Cardiac muscle cell (in vitro differentiated cells and primary cell): ENCODE measurements around the gene ATL1. TPM values are rescaled to one million over a fixed set of nuclear protein-coding genes. Genes with fewer than 3 reads are reported as not detected.

ENCODE experiments used
- DNase-seq, 2 donors: peaks; one replicate each; pipeline versions ENCODE4 v3.0.0 to v3.0.0-alpha.2; 2010 to 2017; ENCODE audit warnings: low read depth in 1 of 2, low spot score in 1 of 2
- H3K27ac ChIP-seq: fragments of 200-600 bp; sonication (generic); 2 replicates; pipeline ENCODE4 v1.5.1; 2016
- H3K27me3 ChIP-seq: fragments of 200-600 bp; sonication (generic); 2 replicates; pipeline ENCODE4 v1.6.0; 2016; ENCODE audit warnings: control low read depth
- H3K36me3 ChIP-seq: fragments of 200-600 bp; sonication (generic); 2 replicates; pipeline ENCODE4 v1.5.1; 2016; ENCODE audit warnings: control low read depth
- H3K4me1 ChIP-seq: fragments of 200-600 bp; sonication (generic); 2 replicates; pipeline ENCODE4 v1.8.1; 2017; ENCODE audit warnings: low read depth, mild to moderate bottlenecking, mixed run types
- H3K4me3 ChIP-seq: fragments of 200-600 bp; sonication (generic); 2 replicates; pipeline ENCODE4 v1.5.1; 2016; ENCODE audit warnings: mild to moderate bottlenecking
- H3K9me3 ChIP-seq: fragments of 200-600 bp; sonication (generic); 2 replicates; pipeline ENCODE4 v1.5.1; 2017; ENCODE audit warnings: low read depth, mild to moderate bottlenecking, control low read depth
- CTCF ChIP-seq: IDR thresholded peaks from 2 replicates; pipeline ENCODE4 v1.5.1; 2012; ENCODE audit warnings: low read depth, mild to moderate bottlenecking, low read length
- polyA plus RNA-seq: library from polyadenylated mRNA; unstranded; fragments of >200 nt; fragmentation: Nextera tagmentation; extraction: Ambion mirVana; gene quantifications from 2 replicates; pipeline ENCODE4 v1.2.1, GENCODE V29; 2016
- total RNA-seq: library from RNA; depleted of rRNA; stranded (reverse); fragments of >200 nt; gene quantifications from 2 replicates; pipeline ENCODE4 v1.2.3, GENCODE V29; 2016

The ATL1 gene
- total and polyA plus RNA-seq, 2 experiments from 2014 or later: 0.39 to 3.3 TPM

- peaks cover 5% of the 10 kb centered on the region for H3K4me1 ChIP-seq
- no peaks in the 10 kb centered on the region for H3K36me3 ChIP-seq
- H3K27me3 ChIP-seq: no peaks in the 10 kb centered on the region
- TF ChIP-seq CTCF: no peak
- H3K4me3 ChIP-seq: no peak overlapping the region
- H3K27ac ChIP-seq: no peak overlapping the region
- H3K9me3 ChIP-seq: no peaks in the 10 kb centered on the region
- DNase-seq: no peak
Measured at GRCh38 chr14:50607181-50607580, 47.2 kb downstream of the ATL1 start.

GRCh38 chr14:50607761-50608160, 47.8 kb downstream of the ATL1 start:
- Histone ChIP-seq H3K27ac (no peak overlapping the region), H3K4me1 (peaks cover under 1% of the 10 kb centered on the region)
- DNase-seq: no peak

GRCh38 chr14:50608302-50608851, 48.4 kb downstream of the ATL1 start:
- no peaks in the 10 kb centered on the region for H3K4me1 ChIP-seq
- no peak overlapping the region for H3K4me3 ChIP-seq
- no peak for TF ChIP-seq CTCF
- DNase-seq: no peak
- H3K27me3 ChIP-seq: no peaks in the 10 kb centered on the region
- no peaks in the 10 kb centered on the region for H3K9me3 ChIP-seq
- no peaks in the 10 kb centered on the region for H3K36me3 ChIP-seq
- no peak overlapping the region for H3K27ac ChIP-seq

More at GRCh38 chr14:50607761-50608160, 47.8 kb downstream of the ATL1 start:
- TF ChIP-seq CTCF: no peak
- Histone ChIP-seq H3K4me3 (no peak overlapping the region), H3K27me3 (no peaks in the 10 kb centered on the region), H3K36me3 (no peaks in the 10 kb centered on the region), H3K9me3 (no peaks in the 10 kb centered on the region)

GRCh38 chr14:50610465-50610864, 50.5 kb downstream of the ATL1 start:
- no peaks in the 10 kb centered on the region for H3K9me3 ChIP-seq
- no peaks in the 10 kb centered on the region for H3K36me3 ChIP-seq
- DNase-seq: no peak
- no peaks in the 10 kb centered on the region for H3K27me3 ChIP-seq
- H3K4me3 ChIP-seq: no peak overlapping the region
- H3K27ac ChIP-seq: no peak overlapping the region
- H3K4me1 ChIP-seq: no peaks in the 10 kb centered on the region
- TF ChIP-seq CTCF: no peak

GRCh38 chr14:50612806-50613205, 52.9 kb downstream of the ATL1 start:
- no peak for TF ChIP-seq CTCF
- Histone ChIP-seq H3K4me1 (no peaks in the 10 kb centered on the region), H3K27me3 (no peaks in the 10 kb centered on the region), H3K27ac (no peak overlapping the region), H3K36me3 (no peaks in the 10 kb centered on the region), H3K9me3 (no peaks in the 10 kb centered on the region), H3K4me3 (no peak overlapping the region)
- no peak for DNase-seq

- Histone ChIP-seq H3K27ac (no peak overlapping the region), H3K36me3 (no peaks in the 10 kb centered on the region), H3K4me3 (no peak overlapping the region), H3K27me3 (no peaks in the 10 kb centered on the region), H3K9me3 (no peaks in the 10 kb centered on the region), H3K4me1 (no peaks in the 10 kb centered on the region)
- TF ChIP-seq CTCF: no peak
- DNase-seq: no peak
Measured at GRCh38 chr14:50615056-50615455, 55.1 kb downstream of the ATL1 start.
